Adrenal gland (tissue), 5 donors: ENCODE measurements around the gene PRRT1.

Source experiments
- CTCF ChIP-seq, 6 experiments: fragments of 450-650 bp in 4 of 6; fragments of 200-600 bp in 2 of 6; sonication (generic) in 1 of 6; IDR thresholded peaks; 1 replicate in 5 of 6; 2 replicates in 1 of 6; pipeline versions ENCODE4 v1.5.1 to v1.8.0; 2016 to 2021; ENCODE audit warnings: antibody characterized with exemption in 6 of 6, mild to moderate bottlenecking in 2 of 6, moderate library complexity in 1 of 6
- POLR2A ChIP-seq, 2 donors: fragments of 450-650 bp; IDR thresholded peaks; one replicate each; pipeline ENCODE4 v1.6.1; 2017; ENCODE audit warnings: antibody characterized with exemption in 2 of 2, mild to moderate bottlenecking in 2 of 2, moderate library complexity in 1 of 2
- donor health status: DM: no; HTN: no; CAD: no.

- TF ChIP-seq CTCF (IDR thresholded peaks at IDR 0.05) (peak in 1 of 6 experiments; percentile 2), POLR2A (IDR thresholded peaks at IDR 0.05) (peak; percentile 98)
Observed at GRCh38 chr6:32195902-32196681, 44.4 kb upstream of the PRRT1 start.
